ENCODE results near the gene NAA10.

DNA sequence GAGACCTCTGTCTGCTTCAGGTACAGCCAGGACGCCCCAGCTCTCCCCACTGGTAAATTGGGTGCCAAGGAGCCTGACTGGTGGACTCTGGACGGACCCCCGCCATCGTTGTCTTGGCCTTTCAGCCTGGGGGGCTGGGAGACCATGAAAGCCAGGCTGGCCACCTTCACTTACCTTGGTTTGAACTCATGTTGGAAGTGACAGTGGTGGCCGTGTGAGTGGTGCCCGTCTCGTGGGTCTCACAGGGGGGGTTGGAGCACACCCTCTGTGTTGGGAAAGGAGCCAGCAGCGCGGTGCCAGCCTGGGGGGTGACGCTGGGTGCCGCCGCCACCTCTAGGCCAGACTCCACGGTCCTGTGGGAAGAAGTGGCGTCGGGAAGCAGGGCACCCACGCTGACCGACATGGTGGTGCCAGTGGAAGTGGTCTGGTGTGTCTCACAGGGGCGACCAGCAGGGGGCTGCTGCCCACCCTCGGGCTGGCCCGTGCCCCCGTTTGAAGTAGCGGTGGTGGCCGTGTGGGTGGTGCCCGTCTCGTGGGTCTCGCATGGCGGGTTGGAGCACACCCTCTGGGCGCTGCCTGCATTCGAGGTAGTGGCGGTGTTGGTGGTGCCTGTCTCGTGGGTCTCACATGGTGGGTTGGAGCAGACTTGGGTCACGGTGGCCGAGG is 19.2 kb upstream of the NAA10 start:
- TF ChIP-seq, protein P1, sequence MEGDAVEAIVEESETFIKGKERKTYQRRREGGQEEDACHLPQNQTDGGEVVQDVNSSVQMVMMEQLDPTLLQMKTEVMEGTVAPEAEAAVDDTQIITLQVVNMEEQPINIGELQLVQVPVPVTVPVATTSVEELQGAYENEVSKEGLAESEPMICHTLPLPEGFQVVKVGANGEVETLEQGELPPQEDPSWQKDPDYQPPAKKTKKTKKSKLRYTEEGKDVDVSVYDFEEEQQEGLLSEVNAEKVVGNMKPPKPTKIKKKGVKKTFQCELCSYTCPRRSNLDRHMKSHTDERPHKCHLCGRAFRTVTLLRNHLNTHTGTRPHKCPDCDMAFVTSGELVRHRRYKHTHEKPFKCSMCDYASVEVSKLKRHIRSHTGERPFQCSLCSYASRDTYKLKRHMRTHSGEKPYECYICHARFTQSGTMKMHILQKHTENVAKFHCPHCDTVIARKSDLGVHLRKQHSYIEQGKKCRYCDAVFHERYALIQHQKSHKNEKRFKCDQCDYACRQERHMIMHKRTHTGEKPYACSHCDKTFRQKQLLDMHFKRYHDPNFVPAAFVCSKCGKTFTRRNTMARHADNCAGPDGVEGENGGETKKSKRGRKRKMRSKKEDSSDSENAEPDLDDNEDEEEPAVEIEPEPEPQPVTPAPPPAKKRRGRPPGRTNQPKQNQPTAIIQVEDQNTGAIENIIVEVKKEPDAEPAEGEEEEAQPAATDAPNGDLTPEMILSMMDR (conservative IDR thresholded peaks at IDR 0.05; ENCODE audit: low read length), result no peak; the same call in 1 of the 2 replicates
- no peak for TF ChIP-seq EZH2phosphoT487 (IDR thresholded peaks at IDR 0.05; ENCODE audit: borderline replicate concordance)

Data from Loucy (cell line).